HepG2 (cell line): ENCODE data around the gene HNRNPH3. TPM values are rescaled to one million over a fixed set of nuclear protein-coding genes. Genes with fewer than 3 reads are reported as not detected.

ENCODE experiments used
- ATAC-seq: fragments of 200-7000 bp; cut with Tn5 transposase; 3 replicates; pipeline ENCODE4 v1.9.1; 2020; ENCODE audit warnings: mild to moderate bottlenecking, moderate library complexity
- BruUV-seq: library from RNA; stranded (reverse); fragments of 400-500 nt; replicated peaks from 2 replicates; lab custom pipeline; 2021; lab: Mats Ljungman, UMichigan
- CTCF ChIA-PET: fragments of 300-600 bp; formaldehyde crosslinking; extraction: SDS; loops from one replicate; lab custom pipeline; 2021; ENCODE audit warnings: low total read pairs, inconsistent platforms, low intra/inter-chr PET ratio; lab: Yijun Ruan, JAX
- POLR2A ChIA-PET: fragments of 350-600 bp; sonication (Branson Sonifier 250); formaldehyde crosslinking; loops from one replicate; lab custom pipeline; 2020; ENCODE audit warnings: antibody characterized with exemption, inconsistent platforms; lab: Yijun Ruan, JAX
- DNase-seq: peaks from one replicate; pipeline ENCODE4 v3.0.0-alpha.2; 2015; ENCODE audit warnings: low spot score
- FAIRE-seq: peaks from 3 replicates; lab custom pipeline; 2011; peaks lifted over from hg19 to GRCh38; lab: Jason Lieb, UNC
- H2AFZ ChIP-seq: one replicate; pipeline ENCODE4 v1.6.1; 2011; ENCODE audit warnings: low read length, inconsistent platforms
- H3K27ac ChIP-seq: fragments of 300-600 bp; 3 replicates; pipeline ENCODE4 v1.8.0; 2011; ENCODE audit warnings: mixed run types, mild to moderate bottlenecking, mixed read lengths, low read length, inconsistent platforms; ENCODE audit not compliant: insufficient read depth; ENCODE audit errors: extremely low read length
- H3K27me3 ChIP-seq, 2 experiments: fragments of 200-600 bp in 1 of 2; 2 replicates in 1 of 2; 3 replicates in 1 of 2; pipeline versions ENCODE4 v1.6.0 to v1.8.0; 2011; ENCODE audit warnings: low read length in 2 of 2, mild to moderate bottlenecking in 2 of 2, moderate library complexity in 2 of 2, inconsistent platforms in 1 of 2; ENCODE audit not compliant: insufficient read depth in 2 of 2, control insufficient read depth in 1 of 2
- H3K36me3 ChIP-seq, 2 experiments: fragments of 200-600 bp in 1 of 2; replicated peaks in 1 of 2; 2 replicates in 1 of 2; 3 replicates in 1 of 2; pipeline versions ENCODE4 v1.5.1 to v1.8.0; 2011; ENCODE audit warnings: low read length in 2 of 2, inconsistent platforms in 1 of 2; ENCODE audit not compliant: insufficient read depth in 2 of 2, control insufficient read depth in 1 of 2
- H3K4me1 ChIP-seq: 2 replicates; pipeline ENCODE4 v1.5.1; 2012; ENCODE audit warnings: low read length, inconsistent platforms; ENCODE audit not compliant: insufficient read depth
- H3K4me2 ChIP-seq: 2 replicates; pipeline ENCODE4 v1.6.0; 2011; ENCODE audit warnings: low read depth, low read length, inconsistent platforms
- H3K4me3 ChIP-seq, 3 experiments: fragments of 200-600 bp in 1 of 3; sonication (generic), shearing (Covaris generic) in 1 of 3; replicated peaks in 1 of 3; 2 replicates each; pipeline ENCODE4 v1.5.1; 2011 to 2016; ENCODE audit warnings: low read length in 3 of 3, inconsistent platforms in 2 of 3, low read depth in 2 of 3, mild to moderate bottlenecking in 2 of 3, control low read depth in 1 of 3, mixed read lengths in 1 of 3; ENCODE audit not compliant: insufficient read depth in 1 of 3
- H3K79me2 ChIP-seq: one replicate; pipeline ENCODE4 v1.6.1; 2011; ENCODE audit warnings: low read length, inconsistent platforms; ENCODE audit not compliant: insufficient read depth
- H3K9ac ChIP-seq: 2 replicates; pipeline ENCODE4 v1.6.0; 2011; ENCODE audit warnings: mild to moderate bottlenecking, low read depth, low read length, inconsistent platforms; ENCODE audit not compliant: insufficient read depth
- H3K9me3 ChIP-seq: 2 replicates; pipeline ENCODE4 v1.5.1; 2012; ENCODE audit warnings: mild to moderate bottlenecking, low read length
- H4K20me1 ChIP-seq: 2 replicates; pipeline ENCODE4 v1.6.0; 2011; ENCODE audit warnings: inconsistent platforms, mild to moderate bottlenecking, low read length, moderate library complexity; ENCODE audit not compliant: insufficient read depth
- CCDC6 ChIP-seq: sonication (generic); formaldehyde crosslinking; IDR thresholded peaks from 2 replicates; pipeline ENCODE4 v1.8.1; 2022; ENCODE audit warnings: mild to moderate bottlenecking, missing genetic modification reagents, moderate library complexity
- MYNN ChIP-seq: sonication (generic); formaldehyde crosslinking; IDR thresholded peaks from 2 replicates; pipeline ENCODE4 v1.4.0; 2020; ENCODE audit warnings: mild to moderate bottlenecking, low read depth, missing genetic modification reagents
- PHF5A ChIP-seq: IDR thresholded peaks from one replicate; pipeline ENCODE4 v1.6.1; 2018; ENCODE audit warnings: low read depth, missing genetic modification reagents; ENCODE audit not compliant: unreplicated experiment
- RXRA ChIP-seq: sonication (generic); formaldehyde crosslinking; IDR thresholded peaks from 2 replicates; pipeline ENCODE4 v1.5.1; 2020; ENCODE audit warnings: missing genetic modification reagents
- TBP ChIP-seq: sonication (generic); formaldehyde crosslinking; IDR thresholded peaks from 2 replicates; pipeline ENCODE4 v1.5.0; 2020; ENCODE audit warnings: missing genetic modification reagents
- ZNF121 ChIP-seq: sonication (generic); formaldehyde crosslinking; IDR thresholded peaks from 2 replicates; pipeline ENCODE4 v1.5.0; 2020; ENCODE audit warnings: mild to moderate bottlenecking, missing genetic modification reagents
- ZNF512B ChIP-seq: sonication (generic); formaldehyde crosslinking; IDR thresholded peaks from 2 replicates; pipeline ENCODE4 v1.5.1; 2020; ENCODE audit warnings: missing genetic modification reagents, mild to moderate bottlenecking, borderline replicate concordance
- ZNF768 ChIP-seq: sonication (generic); formaldehyde crosslinking; IDR thresholded peaks from 2 replicates; pipeline ENCODE4 v1.4.0; 2020; ENCODE audit warnings: missing genetic modification reagents
- WGBS: methylation state at CpG from one replicate; pipeline ENCODE4 v1.1.6; 2017; ENCODE audit warnings: low lambda C conversion rate; 5-methylcytosine and 5-hydroxymethylcytosine counted together
- in situ Hi-C: cut with HindIII; loops from 2 replicates; pipeline ENCODE4 v1.10.0; 2017; ENCODE audit warnings: low pct_unique_long_range_greater_than_20kb; ENCODE audit not compliant: extremely low pct_ligation_motif_present
- intact Hi-C: fragments of 100-400 bp; cut with micrococcal nuclease; formaldehyde crosslinking; loops from one replicate; pipeline ENCODE4 v1.10.0; 2022; ENCODE audit not compliant: unreplicated experiment
- polyA plus RNA-seq, 8 experiments: library from polyadenylated mRNA; depleted of rRNA in 3 of 8; stranded (reverse) in 7 of 8; unstranded in 1 of 8; fragments of >200 nt; fragmentation: Illumina TruSeq in 4 of 8; extraction: Trizol in 4 of 8; gene quantifications; 2 replicates each; pipeline versions ENCODE4 v1.2.1 to v1.2.3, GENCODE V29; 2011 to 2016; ENCODE audit warnings: low read depth in 4 of 8, missing spikeins in 1 of 8, mixed read lengths in 1 of 8; ENCODE audit not compliant: insufficient read depth in 1 of 8
- total RNA-seq, 5 experiments: library from RNA; depleted of rRNA; stranded (reverse); fragments of >200 nt; fragmentation: Illumina TruSeq; extraction: Trizol; gene quantifications; 2 replicates each; pipeline ENCODE4 v1.2.3, GENCODE V29; 2016; ENCODE audit warnings: low read depth in 1 of 5

The HNRNPH3 gene
- total and polyA plus RNA-seq, 2 of the 13 experiments (the other 11 are each of a cell fraction or from before 2014, with no cell fraction given) = 46.0 to 47.7 TPM

DNA sequence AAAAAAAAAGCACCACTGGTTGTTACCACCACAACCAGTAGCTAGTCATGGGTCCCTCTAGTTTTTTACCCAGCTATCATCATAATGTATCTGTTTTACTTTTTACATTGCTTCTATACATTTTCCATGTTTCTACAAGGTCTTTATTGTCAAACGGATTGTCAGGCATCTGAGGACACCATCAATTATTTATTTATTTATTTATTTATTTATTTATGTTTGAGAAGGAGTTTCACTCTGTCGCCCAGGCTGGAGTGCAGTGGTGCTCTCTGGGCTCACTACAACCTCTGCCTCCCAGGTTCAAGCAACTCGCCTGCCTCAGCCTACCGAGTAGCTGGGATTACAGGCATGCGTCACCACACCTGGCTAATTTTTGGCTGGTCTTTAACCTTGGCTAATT is 29.0 kb upstream of the HNRNPH3 start:
- intact Hi-C loops = loop anchor here (1.0 to 10.0 kb wide), 3 partner anchors 91 to 521 kb away; no protein-coding TSS in a partner anchor
- CTCF ChIA-PET = interaction anchor here (2.8 kb wide), 1 partner anchor 90 kb away, joined by 20 read pairs; no protein-coding TSS in a partner anchor
- ATAC-seq = no peak
- Histone ChIP-seq H3K9me3 (no peaks in the 10 kb centered on the region), H3K79me2 (no peaks in the 10 kb centered on the region)
- no TSS peak for BruUV-seq
- FAIRE-seq = no peak
- TF ChIP-seq TBP (no peak), ZNF512B (CRISPR knock-in tag) (no peak), PHF5A (CRISPR knock-in tag) (no peak), MYNN (CRISPR knock-in tag) (no peak), ZNF768 (CRISPR knock-in tag) (no peak), CCDC6 (CRISPR knock-in tag) (no peak), ZNF121 (no peak), RXRA (CRISPR knock-in tag) (no peak)
- TF ChIP-seq, all 625 proteins: peak for 0
- no peak for DNase-seq
- Histone ChIP-seq H4K20me1 (no peaks in the 10 kb centered on the region), H3K9ac (no peak overlapping the region), H2AFZ (no peak overlapping the region), H3K4me2 (no peak overlapping the region), H3K27ac (no peak overlapping the region), H3K4me3 (no peak overlapping the region), H3K4me1 (peaks cover 43% of the 10 kb centered on the region), H3K36me3 (no peaks in the 10 kb centered on the region), H3K27me3 (no peaks in the 10 kb centered on the region)
- POLR2A ChIA-PET = interaction anchor here (1.1 kb wide), 1 partner anchor 29 kb away, joined by 4 read pairs; the partner anchor contains the start of gene HNRNPH3
- WGBS = 76% methylated on average over 5 of the region's 5 CpGs
- in situ Hi-C loops = loop anchor here (5.0 to 25.0 kb wide), 2 partner anchors 91 to 441 kb away; no protein-coding TSS in a partner anchor
